ENCODE data around the gene NPB.

Gene NPB

GRCh38 chr17:81902023-81902652 lies at the start of gene NPB:
Gene NPB (plus strand): TSS chr17:81902238. CDS start chr17:81902278, 40 bp downstream.
- DNase-seq: no peak

DNA sequence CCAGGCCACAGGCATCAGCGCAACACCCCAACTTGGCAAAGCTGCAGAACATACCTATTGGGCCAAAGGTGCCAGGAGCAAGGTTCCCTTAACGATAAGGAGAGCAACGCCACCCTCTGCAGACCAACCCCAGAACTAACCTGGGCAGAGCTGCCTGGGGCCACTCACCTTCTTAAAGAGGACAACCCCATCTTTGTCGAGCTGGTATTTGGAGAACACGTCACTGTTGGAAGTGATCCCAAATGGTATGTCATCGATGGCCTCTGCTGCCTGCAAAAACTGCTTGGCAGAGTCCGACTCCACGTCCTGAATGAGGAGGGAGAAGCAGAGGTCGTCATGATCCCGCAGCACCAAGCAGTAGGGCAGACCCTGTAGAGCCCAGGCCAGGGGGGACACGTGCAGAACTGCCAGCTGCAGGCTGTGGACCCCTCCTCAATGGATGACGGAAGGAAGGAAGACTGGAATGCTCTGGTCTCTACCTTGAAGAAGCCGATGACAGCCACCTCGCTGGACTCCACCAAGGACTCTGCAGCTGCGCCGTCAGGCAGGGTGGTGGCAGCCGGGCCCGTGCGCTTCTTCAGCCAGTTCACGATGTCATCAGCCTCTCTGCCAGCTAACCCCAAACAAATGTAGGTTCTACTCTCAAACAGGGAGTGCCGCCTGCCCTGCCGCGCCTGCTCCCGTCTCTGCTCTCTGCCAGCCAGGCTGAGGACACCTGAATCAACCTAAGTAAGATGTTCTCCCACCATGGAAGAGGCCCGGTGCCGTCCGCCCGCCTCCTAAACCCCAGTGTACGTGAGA lies 46.9 kb upstream of the NPB start:
- no peak for DNase-seq

- no peak for DNase-seq
Measured at GRCh38 chr17:81858170-81858966, 43.7 kb upstream of the NPB start.

- DNase-seq: no peak
Measured at GRCh38 chr17:81858967-81859905, 42.8 kb upstream of the NPB start.

DNA sequence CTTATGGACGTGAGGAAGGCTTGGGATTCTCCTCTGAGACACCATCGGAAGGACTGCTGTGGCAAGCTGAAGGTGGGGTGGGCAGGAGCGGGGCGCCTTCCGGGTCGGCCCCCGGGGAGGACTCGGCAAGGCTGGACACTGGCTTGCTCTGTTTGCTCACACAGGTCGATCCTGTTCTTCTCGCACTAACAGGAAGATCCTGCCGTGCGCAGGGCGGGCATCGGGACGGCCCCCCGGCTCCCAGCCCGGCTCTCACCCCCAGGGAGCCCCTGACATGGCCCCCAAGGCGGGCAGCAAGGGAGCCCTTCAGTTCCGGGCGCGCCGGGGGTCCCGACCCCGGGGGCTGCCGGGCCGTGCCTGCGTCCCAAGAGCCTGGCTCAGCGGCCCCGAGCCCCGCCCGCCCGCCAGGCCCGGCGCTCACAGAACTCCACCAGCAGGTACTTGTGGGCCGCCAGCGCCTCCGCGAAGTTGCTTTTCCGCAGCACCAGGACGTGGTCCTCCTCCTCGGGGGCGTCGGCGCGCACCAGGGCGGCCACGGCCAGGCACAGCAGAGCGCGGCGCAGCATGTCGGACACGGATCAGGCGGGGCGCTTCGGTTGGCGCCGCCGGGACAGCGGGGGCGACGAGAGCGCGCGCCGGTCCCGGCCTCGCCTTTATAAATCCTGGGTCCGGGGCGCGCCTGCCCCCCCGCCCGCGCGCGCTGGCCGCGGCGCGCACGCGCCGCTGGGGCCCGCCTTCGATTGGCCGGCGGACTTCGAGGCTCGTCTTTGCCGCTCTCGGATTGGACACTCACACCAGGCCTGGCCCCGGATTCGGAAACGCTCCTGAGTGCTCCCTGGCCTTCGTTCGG lies 41.9 kb upstream of the NPB start, which contains the start of gene P4HB:
TSS of gene P4HB (minus strand) at position 630 of the 850 bp plus-strand sequence. CDS start at position 566, 64 bp downstream.
- DNase-seq: no peak

- DNase-seq: peak; percentile 100
Measured at GRCh38 chr17:81860756-81861568, 41.1 kb upstream of the NPB start.

GRCh38 chr17:81863123-81863675 lies 38.8 kb upstream of the NPB start:
- no peak for DNase-seq

DNA sequence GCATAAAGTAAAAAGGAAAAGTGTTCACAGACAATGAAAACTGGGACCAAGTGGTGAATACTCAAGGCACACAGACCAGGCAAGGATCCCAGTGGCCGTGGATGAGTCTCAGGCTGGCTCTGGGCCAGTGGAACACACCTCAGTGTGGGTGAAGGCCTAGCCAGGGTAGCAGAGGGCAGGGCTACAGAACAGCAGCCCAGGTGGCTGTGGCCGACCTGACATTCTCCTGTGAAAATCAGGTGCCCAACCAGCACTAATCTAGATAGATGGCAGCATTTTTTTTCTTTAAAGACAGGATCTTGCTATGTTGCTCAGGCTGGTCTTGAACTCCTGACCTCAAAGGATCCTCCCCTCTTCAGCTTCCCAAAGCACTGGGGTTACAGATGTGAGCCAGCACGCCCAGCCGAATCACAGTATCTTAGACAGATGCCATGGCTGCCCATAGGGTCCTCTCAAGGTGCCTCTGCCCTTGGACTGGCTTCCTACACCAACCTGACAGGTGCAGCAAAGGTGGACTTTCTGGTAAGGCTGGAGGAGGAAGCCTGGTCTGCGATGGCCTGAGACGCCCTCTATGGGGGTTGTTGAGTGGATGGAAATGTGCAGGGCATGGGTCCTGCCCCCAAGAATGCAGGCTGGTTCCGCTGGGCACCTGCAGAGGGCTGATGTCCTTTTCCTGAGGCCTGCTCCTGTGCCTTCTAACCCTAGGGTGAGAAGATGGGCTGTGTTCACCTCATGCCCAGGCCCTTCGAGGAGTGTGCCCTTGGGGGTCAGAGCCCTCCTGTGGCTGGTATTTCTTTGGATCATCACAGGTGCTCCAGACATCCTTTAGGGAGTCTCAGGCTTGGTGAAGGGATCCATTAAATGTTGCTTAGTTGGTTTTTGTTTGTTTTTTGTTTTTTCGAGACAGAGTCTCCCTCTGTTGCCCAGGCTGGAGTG lies 37.9 kb upstream of the NPB start:
- DNase-seq: no peak

DNA sequence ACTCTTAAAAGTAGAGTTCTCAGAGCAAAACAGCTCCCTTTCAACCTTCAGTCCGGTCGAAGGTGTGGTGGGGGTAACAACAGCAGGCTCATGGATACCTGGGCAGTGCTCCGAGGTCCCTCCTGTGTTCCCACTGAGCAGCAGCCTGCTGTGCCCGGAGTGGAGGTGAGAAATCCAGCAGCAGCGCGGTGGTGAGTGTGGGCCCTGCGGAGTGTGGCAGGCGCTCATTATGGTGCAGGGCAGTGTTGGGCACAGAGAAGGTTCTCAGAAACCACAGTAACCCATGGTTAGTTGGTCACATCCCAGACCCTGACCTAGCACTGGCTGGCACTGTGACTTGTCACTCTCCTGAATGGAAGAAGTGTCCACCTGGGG lies 36.7 kb upstream of the NPB start:
- no peak for DNase-seq

GRCh38 chr17:81865733-81866439 lies 36.2 kb upstream of the NPB start:
- DNase-seq: no peak

- DNase-seq: no peak
Measured at GRCh38 chr17:81866440-81867169, 35.4 kb upstream of the NPB start.

- peak; percentile 37 for DNase-seq
Measured at GRCh38 chr17:81867170-81867990, 34.7 kb upstream of the NPB start.

GRCh38 chr17:81867991-81868673 lies 33.9 kb upstream of the NPB start:
- DNase-seq: no peak

DNA sequence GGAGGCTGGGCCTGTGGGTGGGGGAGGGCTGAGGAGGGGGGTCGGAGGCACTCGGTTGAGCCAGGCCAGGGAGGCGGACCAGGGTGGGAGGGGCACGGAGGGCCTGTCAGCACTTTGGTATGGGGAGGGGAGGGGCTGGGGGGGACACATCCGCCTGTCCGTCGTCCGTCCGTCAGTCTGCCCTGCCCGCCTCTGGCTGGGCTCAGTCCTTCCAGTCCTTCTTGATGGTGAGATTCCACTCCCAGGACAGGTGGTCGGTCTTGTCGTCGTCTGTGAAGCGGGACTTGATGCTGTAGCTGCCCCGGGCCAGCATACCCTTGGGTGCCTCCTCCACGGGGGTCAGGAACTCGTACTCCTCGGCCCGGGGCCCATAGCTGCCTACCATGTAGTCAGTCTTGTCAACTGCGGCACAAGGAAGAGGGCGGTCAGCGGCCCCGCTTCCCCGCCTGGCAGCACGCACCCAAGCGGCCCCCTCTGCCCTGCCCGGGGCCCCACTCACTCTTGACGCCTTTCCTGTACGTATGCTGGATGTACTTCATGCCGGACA lies 33.3 kb upstream of the NPB start:
- no peak for DNase-seq

DNA sequence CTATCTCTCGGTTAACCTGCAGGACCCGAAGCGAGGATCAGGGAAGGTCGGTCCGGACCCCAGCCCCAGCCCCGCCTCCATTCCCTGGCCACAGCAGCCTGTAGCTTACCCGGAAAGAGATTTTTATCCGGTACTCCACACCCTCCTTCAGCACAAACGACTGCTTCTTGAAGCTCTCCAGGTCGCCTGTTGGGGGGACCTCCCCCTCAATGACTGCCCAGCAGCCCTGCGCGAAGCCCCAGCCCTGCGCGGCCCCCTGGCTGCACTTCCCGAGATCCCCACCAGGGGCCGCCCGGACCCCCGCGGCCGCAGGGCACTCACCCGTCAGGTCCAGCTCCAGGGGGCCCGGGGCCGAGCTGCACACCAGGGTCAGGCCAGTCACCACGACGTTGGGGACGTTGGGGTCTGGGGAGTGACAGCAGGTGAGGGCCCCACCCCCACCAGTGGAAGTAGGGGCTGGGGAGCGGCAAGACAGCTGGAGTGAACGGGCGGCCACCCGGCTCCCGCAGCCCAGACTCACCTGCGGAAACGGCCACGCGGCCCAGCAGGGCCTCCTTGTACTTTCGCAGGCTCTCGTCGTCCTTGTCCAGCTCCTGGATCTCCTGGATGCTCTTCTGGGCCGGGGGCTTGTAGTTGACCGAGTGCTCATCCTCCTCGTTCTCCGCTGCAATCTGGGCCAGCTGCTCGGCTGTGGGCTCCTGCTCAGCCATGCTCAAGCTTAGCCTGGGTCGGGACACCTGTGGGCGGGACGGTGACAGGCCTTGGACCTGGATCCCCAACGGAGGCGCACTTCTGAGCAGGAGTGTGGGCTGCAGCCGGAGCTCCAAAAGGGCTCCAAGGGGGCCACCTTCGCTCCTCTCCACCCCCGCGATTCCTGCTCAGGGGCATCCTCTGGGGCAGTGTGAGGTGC lies 32.6 kb upstream of the NPB start:
- no peak for DNase-seq

Measured in CD4-positive, alpha-beta T cell treated with Interleukin-21 for 1 hour (primary cell).